ENCODE measurements around the gene ABCD2.

ABCD2 gene

GRCh38 chr12:39510001-39510400, 109.6 kb downstream of the ABCD2 start (continued):
- TF ChIP-seq ZNF19 (tag by site-specific recombination; IDR thresholded peaks at IDR 0.05; ENCODE audit: low read depth) (no peak), PATZ1 (tag by site-specific recombination; IDR thresholded peaks at IDR 0.05) (no peak), ZNF792 (tag by site-specific recombination; IDR thresholded peaks at IDR 0.05) (no peak), ZBTB48 (tag by site-specific recombination; IDR thresholded peaks at IDR 0.05) (no peak), ZEB2 (tag by site-specific recombination; IDR thresholded peaks at IDR 0.05) (no peak), ELK4 (IDR thresholded peaks at IDR 0.05; ENCODE audit: borderline replicate concordance, low read depth, low read length) (no peak)

GRCh38 chr12:39505554-39505953, 114.0 kb downstream of the ABCD2 start:
- no peak overlapping the region for H3K27ac ChIP-seq (ENCODE audit: extremely low read depth, low read depth, low read length)
- TF ChIP-seq ZFP41 (tag by site-specific recombination; IDR thresholded peaks at IDR 0.05; ENCODE audit: borderline replicate concordance) (no peak), ATF2 (tag by site-specific recombination; IDR thresholded peaks at IDR 0.05; ENCODE audit: low read depth) (no peak), ZBTB11 (tag by site-specific recombination; conservative IDR thresholded peaks at IDR 0.05; ENCODE audit: low read depth) (no peak), ZFP37 (tag by site-specific recombination; IDR thresholded peaks at IDR 0.05) (no peak), YY1 (tag by site-specific recombination; IDR thresholded peaks at IDR 0.05) (no peak), PRDM6 (tag by site-specific recombination; IDR thresholded peaks at IDR 0.05) (no peak), ZNF146 (tag by site-specific recombination; IDR thresholded peaks at IDR 0.05) (no peak), OVOL3 (tag by site-specific recombination; IDR thresholded peaks at IDR 0.05) (no peak), ZBTB1 (tag by site-specific recombination; IDR thresholded peaks at IDR 0.05) (no peak)
- H3K9me3 ChIP-seq (ENCODE audit: control insufficient read depth, insufficient read depth, low read depth, low read length), result no peaks in the 10 kb centered on the region
- no peak overlapping the region for H3K4me3 ChIP-seq (ENCODE audit: low read depth, low read length)
- no peaks in the 10 kb centered on the region for H3K4me1 ChIP-seq (ENCODE audit: control insufficient read depth, insufficient read depth, low read length)
- CTCF ChIA-PET, result interaction anchor here (0.6 kb wide), 1 partner anchor 257 kb away, joined by 3 read pairs; no protein-coding TSS in a partner anchor
- no peaks in the 10 kb centered on the region for H3K36me3 ChIP-seq (ENCODE audit: control insufficient read depth in 2 of 2, insufficient read depth in 1 of 2, low read length in 2 of 2)
- POLR2A ChIA-PET, result no interaction called here
